Activated CD8-positive, alpha-beta memory T cell treated with anti-CD3 and anti-CD28 coated beads, Interleukin-2, amount 50 U/mL, for 48 hours (primary cell): ENCODE data around the gene TCF4.

Source experiments
- DNase-seq: peaks from one replicate; pipeline ENCODE4 v3.0.0-alpha.2; 2020

The TCF4 gene

DNA sequence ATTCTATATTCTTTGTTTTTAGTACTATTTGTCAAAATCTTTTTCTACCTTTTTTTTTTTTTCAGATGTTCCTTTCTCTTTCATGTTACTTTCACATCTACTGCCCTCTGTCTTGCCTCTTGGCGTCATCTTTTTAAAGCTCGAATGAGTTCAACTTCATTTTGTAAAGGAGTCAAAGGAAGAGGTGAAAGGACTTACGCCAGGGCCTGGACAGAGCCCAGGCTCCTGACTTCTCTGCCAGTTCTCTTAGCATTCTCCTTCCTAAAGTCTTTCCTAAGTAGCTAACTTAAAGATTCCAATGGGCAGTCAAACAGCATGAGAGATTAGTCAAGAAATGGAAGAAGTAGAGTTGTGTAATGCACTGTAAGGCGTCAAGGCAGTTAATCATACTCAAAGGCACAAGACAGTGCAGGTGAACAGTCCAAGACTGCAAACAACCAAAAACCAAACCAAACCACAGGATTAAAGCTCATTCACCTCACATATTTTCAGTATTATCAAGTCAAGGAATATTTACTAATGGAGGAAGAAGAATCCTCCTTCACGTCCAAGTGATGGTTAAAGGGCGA is 301.7 kb downstream of the TCF4 start:
- DNase-seq: no peak

DNA sequence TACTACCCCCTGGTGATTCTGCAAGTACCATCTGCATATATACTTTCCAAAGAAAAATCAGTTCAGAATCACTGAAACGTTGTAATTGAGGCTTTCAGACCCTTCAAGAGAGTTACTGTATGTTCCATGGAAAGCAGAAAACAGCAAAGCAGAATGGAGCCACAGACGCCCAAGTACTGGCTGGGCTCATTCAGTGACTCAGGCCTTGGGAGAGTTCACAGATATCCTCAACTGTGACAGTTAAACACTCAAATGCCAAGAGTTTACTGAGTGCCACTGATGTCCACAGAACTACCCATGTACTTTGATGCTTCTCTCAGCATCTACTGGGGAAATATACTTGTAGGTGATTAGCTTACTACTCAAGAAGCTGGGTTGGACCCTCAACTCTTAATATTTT is 303.4 kb downstream of the TCF4 start:
- no peak for DNase-seq

DNA sequence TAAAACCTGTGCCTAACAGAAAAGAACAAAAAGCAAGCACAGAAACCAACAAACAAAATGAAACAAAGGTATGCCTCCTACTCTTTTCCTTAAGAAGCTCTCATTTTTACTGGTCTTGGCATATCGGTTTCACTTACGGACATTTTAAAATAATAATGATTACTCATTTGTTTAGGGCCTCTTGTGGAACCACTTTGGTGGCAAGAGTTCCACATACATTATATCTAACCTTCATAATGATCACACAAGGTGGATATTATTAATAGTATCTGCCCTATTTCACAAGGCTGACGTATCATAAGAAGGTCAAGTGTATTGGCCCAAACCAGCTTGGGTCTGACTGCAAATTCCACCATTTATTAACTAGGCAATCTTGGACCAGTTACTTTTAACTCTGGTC is 304.7 kb downstream of the TCF4 start:
- DNase-seq: no peak

DNA sequence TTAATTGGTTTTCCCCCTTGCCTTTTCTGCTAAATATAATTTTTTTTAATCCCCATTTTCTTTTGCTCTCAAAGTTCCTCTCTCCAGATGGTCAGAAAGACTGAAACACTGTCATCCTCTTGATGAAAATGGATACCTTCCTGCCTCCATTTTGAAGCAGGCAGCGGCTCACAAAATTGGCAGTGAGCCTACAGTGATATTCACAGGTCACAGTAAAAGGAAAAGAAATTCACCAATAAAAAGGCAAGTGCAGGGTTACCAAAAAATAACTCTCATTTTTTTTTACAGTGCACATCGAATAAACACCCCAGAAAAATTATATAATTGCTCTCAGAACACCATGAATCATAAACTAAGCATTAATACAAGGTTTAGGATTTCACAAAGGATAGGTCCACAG is 307.5 kb downstream of the TCF4 start:
- DNase-seq: no peak

DNA sequence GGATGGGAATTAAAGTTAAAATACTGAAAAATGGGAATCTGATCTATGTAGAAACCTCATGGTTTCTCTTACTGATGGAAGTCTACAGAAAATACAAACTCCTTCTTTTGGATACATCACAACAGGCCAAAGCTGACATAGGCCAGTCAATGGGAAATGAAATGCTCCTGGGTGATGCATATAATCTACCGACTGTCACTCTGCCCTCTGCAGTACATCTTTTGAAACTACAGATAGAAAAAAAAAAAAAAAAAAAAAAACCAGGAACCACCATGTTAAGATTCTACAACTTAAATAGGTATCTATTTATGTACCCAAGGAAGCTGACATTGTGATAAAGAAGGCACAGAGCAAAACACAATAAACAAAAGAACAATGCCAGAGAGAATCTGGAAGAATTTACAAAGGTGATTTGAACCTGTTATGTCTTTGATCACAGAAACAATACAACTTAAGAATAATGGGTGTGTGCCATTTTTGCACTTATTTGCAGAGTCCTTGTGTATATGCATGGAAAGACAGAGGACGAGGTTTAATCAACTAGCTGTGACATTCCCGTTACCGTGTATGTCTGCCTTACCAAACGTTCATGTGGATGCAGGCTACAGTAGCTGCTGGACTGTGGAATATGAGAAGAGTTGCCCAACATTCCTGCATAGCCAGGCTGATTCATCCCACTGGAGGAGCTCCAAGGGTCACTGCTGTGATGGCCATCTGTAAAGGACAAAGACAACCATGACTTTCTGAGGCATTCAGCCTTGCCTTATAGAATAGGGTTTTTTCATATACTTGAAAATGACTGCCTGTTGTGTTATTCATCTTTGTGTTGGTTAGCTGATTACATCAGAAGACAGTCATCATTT is 312.7 kb downstream of the TCF4 start:
- DNase-seq: no peak

DNA sequence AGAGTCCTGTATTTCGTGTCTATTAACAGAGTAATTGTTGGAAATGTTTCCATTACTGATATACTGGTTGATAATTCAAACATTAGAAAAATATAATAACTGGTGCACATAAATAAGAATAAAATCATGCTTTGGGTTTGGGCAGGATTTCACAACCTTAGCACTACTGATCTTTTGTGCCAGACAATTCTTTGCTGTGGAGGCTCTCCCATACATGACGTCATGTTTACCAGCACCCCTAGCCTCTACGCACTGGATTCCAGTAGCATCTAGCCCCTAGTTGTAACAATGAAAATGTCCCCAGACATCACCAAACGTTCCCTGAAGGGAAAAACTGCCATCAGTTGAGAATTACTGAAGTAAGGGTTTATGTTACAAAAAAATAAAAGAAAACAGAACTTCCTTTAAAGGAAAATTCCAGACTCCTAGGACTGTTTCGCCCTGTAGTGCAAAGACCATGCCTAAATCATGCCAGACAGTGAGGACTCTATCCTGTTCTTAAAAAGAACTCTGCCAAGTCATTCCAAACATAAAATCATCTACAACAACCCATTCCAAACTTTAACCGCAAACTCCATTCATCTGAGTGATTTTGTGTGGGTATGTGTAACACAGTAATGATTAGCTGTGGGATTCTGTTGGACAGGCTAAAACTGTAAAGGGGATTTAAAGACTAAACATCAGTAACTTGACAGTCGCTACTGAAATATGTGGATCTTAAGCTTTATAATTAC is 315.3 kb downstream of the TCF4 start:
- no peak for DNase-seq

DNA sequence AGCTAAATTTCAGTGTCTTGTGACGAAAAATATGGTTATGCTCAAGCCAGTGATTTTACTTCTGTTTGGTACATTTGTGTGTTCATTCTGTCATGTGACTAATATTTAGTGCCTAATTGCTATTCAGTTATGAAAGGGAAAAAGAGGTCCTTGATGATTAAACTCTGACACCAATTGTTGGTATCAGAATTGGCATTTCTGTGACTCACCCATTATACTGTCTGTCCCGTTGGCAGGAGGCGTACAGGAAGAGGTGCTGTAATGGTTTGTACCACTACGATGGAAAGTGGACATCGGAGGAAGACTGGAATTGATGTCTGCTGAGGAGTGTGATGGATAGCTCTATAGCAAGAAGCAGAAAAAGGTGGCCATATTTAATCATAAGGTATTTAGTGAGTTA is 318.4 kb downstream of the TCF4 start:
- DNase-seq: no peak

DNA sequence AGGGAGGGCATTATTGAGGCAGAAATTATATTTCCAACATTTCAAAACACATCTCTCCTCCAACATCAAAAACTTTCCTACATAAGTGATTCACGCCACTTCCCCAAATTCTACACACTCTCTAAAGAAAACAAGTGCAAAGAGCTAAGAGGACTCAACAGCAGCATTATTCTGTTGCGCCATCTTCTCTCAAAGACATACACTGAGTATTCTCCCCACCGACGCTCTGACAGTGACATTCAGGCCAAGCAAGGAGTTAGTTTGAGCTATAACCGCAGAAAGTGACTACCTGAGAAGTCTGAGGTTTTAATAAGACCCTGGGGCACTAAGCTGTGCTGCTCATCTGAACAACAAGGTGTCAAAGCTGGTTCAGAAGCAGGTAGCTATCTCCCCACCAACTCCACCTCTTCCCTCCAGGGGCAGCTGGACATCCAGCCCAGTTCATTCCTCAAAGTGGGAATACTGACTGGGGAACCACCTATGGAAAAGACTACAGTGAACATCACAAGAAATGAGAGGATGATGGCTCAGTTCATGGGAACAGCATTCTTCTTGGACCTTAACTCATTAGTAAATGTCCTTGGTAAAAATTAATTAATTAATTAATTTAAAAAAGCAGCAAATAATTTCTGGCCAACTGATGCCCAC is 319.2 kb downstream of the TCF4 start:
- DNase-seq: no peak

DNA sequence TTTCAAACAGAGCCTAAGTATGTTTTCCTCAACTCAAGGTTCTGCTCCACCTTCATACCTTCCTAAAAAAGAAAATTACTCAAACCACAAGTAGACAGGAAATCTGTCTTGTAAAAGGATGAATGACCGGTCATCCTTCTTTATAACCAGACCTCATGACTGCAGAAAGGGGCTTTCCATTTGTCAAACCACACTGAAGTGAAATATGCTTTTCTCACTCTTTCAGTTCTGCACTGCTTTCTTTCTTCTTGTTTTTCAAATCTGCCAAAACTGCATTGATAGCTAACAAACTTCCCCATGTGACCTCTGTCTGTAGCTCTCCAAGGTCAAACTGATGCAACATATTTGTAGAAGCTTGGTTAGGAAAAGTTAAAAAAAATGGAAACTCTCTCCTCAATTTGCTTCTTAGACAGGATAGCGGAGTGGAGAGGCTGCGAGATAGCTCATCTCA is 319.8 kb downstream of the TCF4 start:
- no peak for DNase-seq

DNA sequence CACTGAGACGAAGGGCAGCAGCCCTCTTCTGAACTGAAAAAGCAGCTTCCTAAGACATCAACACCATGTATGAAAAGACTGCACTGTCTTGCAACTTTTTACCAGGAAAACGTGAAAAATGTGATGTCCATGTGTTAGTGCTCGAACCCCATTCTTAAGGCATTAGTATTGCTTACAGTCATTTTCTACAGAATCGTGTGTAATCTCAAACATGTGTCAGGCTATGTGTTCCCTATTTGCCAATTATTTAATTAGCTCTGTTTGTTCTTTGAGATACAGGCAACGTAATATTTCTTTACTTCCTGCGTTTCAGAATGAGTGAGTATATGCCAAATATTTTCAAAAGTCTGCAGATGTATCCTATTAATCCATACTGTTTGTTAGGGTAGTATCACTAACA is 321.0 kb downstream of the TCF4 start:
- no peak for DNase-seq

DNA sequence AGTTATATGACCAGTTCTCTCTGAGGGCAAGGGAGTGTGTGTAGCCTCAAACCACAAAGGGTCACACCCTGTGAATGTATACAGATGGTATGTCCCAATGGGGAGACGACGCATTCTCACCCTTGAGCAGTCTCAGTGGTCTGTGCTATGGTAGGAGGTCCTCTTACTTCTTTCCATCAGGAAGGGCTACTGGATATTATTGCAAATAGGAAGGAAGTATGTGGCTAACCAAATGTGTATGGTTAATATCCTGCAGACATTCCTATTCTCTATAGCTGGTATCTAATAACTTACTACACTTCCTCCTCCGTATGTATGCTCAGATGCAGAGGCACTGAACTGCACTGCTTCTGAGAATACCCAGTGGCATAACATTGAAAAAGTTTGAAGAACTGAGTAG is 322.0 kb downstream of the TCF4 start:
- DNase-seq: no peak

DNA sequence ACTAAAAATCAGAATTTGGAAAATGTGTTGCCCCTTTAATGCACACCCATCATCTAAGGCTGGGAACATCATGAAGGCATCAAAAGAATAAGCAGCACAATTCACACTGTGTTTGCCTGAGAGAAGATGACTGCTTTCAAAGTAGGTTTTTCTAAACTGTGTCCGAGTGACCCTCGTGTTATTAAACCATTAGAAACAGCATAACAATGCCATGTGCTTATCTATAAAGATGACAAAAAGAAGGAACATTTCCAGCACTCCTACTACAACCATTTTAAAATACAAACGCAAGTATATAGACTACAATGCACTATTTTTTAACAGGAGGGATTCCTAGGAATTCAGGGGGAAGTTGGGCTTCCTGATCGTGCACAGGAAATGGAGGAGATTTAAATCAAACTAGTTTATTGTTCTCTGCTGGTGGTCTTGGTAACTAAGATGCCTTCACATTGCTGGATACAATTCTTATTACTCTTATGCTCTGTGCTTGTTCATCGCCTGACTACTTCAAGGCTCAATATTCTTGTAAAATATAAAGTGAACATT is 322.8 kb downstream of the TCF4 start:
- DNase-seq: no peak

DNA sequence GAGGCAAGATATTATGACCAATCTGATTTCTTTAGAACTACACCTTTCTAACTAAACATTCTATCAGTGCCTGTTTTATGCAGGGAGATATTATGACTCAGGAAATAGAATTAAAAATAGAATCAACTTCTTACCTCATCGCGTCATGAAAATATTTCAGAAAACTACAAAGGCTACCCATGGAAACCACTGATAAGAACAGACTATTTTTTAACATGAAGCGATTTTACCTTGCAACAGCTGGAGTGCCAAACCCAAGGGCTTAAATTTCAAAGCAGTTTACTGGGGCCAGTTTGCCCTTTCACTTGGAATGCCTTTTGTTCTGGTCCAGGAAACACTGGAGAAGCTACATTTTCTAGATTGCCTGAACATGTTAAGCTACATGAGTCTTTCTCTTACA is 323.9 kb downstream of the TCF4 start:
- DNase-seq: no peak

DNA sequence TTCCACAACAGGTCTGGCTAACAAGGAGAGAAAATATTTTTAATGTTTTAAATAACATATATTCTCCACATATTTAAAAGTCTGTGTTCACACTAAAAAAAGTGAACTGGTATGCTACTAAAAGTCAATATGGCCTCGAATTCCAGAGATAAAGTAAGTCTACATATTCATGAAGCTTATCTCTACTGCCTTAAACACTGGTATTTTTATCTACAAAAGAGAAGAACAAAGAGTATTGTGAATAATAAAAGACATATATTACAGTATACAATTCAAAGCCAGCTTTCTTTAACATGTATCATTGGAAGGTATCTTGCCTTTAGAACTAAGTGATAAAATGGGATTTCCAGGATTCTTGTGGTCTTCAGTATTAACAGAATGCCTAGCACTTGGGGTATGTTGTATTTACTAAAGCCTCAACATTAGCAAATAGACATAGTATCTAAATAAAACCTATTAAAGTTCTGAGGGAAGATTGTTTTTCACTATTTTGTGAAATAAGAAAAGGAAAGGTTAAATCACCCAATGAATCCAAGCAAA is 325.9 kb downstream of the TCF4 start:
- DNase-seq: no peak

DNA sequence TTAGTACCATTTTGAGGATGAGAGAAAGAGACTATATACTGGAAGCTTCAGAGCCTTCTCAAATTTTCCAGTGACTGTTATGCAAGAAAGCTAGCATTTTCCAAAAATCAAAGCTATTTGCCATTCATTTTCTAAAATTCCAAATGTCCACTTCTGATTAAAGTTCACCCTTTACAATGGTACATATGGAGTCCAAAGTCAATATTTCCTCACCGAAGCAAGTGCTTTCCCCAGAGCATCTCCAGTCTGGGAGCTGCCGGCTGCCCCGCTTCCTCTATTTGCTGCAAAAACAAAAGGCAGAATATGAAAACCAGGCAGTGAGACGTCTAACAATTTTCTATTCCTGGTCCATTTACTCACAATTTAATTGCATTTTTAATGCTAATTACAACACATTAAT is 326.7 kb downstream of the TCF4 start:
- DNase-seq: no peak

DNA sequence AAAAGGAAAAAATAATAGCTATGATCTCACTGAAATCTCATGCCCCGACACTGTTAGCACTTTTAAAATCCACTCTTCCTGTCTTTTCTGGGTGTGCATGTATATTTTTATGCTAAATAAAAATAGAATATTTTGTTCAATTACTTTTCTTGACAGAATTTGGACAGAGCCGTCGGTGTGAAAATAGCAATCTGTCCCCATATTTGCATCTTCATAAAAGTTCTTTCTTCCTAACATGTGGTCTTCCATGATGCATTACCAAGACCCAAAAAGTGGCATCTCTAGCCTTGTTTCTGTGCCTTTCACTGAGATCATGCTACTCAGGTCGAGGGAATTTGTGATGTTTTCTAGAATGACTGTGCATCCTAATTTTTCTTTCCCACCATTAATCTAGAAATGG is 329.9 kb downstream of the TCF4 start:
- no peak for DNase-seq

DNA sequence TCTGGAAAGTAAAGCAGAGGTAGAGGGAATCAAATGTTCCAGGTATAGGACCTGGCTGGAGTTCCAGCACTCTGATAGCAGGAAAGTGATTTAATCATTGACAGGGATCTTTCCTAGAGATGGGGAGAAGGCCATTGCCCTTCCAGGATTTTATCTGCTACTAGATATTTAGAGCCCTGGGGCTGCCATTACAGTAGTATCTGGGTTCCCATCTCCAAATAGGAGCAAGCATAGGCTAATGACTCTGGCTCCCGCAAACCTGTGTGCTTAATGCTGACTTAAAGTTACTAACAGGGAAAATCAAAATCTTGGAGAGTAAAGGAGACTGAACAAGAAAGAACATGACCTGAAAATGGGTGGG is 331.1 kb downstream of the TCF4 start:
- DNase-seq: no peak

DNA sequence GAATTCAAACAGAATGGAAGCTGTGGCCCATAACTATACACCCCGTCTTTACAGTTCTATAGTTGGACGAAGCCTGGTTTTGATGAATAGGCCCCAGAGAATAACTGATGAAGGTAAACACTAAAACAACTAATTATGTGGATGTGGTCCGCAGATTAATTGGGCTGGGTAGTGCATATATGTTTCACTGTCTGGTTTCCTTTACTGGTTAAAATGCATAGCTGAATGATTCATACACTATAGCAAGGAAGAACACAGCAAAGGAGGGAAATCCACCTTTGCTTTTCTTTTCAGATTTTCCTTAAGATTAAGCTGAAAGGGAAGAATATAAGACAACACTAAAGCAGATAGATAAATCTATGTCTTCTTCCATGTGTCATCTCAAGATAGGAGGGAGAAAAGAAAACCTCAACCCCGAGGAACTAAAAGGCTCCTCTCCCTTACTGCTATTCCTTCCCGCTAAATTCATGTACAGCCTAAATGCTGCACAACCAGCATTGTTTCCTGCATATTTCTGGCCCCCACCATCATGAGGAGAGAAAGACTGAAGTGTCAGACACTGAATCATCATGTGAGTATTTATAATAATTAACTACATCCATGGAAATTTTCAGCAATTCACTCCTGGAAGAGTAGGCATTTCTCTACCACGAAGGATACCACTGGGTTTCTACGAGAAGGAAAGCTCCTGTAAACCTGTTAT is 331.6 kb downstream of the TCF4 start:
- no peak for DNase-seq

DNA sequence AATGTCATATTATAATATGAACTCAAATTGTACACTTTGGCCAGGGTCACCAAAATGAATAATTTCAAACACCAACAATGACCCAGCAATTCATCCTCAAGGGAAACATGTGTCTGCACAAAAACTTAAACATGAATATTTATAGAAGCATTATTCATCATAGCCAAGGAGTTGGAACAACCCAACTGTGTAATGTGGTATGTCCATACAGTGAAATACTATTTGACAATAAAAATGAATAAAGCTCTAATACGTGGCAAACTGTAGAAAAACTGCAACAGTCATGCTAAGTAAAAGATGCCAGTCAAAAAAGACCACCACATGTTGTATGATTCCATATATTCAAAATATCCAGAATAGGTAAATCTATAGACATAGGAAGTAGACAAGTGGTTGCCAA is 334.2 kb downstream of the TCF4 start:
- DNase-seq: no peak

DNA sequence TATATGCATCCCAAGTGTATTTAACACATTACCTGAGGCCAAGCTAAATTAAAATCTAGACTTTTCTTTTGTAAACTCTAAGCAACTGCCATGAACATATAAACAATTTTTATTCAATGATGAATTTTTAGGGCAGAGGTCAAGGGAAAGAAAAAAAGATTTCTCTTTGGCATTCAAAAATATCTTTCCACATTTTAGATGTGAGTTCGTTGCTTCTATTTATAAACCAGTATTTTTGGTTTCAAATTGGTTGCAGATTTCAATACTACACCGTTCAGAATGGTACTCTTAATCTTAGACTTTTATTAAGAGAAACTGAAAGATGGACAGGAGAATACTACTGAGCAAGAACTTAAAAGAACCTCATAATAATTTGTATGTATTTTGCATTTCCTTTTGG is 335.1 kb downstream of the TCF4 start:
- DNase-seq: no peak

DNA sequence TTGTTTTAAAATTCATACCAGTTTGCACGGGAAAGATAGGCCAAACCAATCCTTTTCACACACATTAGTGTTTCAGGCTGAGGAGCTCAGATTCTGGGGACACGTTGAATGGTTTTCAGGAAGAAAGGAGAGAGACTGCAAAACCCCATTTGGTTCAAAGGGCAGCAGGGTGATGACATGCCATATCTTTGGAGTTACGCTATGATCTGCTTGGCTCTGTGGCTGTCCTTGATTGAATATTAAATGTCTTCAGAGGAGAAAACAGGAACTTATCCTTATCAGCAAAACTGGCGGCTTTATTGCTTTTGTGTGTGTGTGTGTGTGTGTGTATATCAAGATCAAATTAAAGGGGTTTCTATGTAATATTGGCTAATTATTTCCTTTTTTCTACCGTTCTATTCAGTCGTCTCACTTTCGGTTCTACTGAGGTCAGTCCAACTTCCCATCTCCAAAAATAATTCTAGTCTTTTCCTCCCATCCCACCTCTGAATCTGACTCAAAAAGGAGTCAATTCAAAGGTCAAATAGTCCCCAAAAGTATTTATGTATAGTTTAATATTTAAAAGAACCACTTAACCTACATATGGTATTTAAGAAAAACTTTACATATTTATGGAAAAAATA is 335.8 kb downstream of the TCF4 start:
- DNase-seq: no peak
